Measurements from ENCODE around the gene SUGP2. TPM values are rescaled to one million over a fixed set of nuclear protein-coding genes. Genes with fewer than 3 reads are reported as not detected.

The SUGP2 gene
- total RNA-seq, 1 donor from 2014 or later: 75.6 TPM

DNA sequence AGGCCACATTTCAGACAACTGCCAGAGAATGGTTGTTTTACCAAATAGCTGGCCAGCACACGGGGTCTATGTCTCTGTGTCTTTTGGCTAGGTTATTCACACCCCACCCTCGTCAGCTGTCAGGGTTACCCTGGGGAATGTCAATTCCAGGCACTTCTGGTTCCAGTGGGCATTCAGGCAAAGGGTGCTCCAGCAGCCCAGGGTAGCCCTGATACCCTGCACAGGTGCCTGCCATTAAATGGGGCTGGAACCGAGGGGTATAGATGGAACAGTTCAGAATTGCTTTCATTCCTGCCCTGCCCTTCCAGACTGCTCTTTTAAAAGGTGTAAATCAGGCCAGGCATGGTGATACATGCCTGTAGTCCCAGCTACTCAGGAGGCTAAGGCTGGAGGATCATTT lies 49.1 kb downstream of the SUGP2 start:
- TF ChIP-seq CTCF (IDR thresholded peaks at IDR 0.05): no peak
- H3K36me3 ChIP-seq: no peaks in the 10 kb centered on the region
- no peak overlapping the region for H3K27ac ChIP-seq
- no peaks in the 10 kb centered on the region for H3K4me1 ChIP-seq
- DNase-seq (no peak), ATAC-seq (no peak)
- intact Hi-C loops (cut with DNase I): no loop called here
- H3K27me3 ChIP-seq: no peaks in the 10 kb centered on the region
- H3K4me3 ChIP-seq: no peak overlapping the region
- H3K9me3 ChIP-seq: no peaks in the 10 kb centered on the region

- no peaks in the 10 kb centered on the region for H3K27me3 ChIP-seq
- no peak overlapping the region for H3K4me3 ChIP-seq
- ATAC-seq (no peak), DNase-seq (no peak)
- no peaks in the 10 kb centered on the region for H3K9me3 ChIP-seq
- no peak for TF ChIP-seq CTCF (IDR thresholded peaks at IDR 0.05)
- H3K4me1 ChIP-seq: no peaks in the 10 kb centered on the region
- no peaks in the 10 kb centered on the region for H3K36me3 ChIP-seq
- intact Hi-C loops (cut with DNase I): no loop called here
- no peak overlapping the region for H3K27ac ChIP-seq
Observed at GRCh38 chr19:18982669-18983068, 50.6 kb downstream of the SUGP2 start.

- H3K36me3 ChIP-seq: no peaks in the 10 kb centered on the region
- ATAC-seq (no peak), DNase-seq (no peak)
- H3K27ac ChIP-seq: no peak overlapping the region
- TF ChIP-seq CTCF (IDR thresholded peaks at IDR 0.05): no peak
- no peaks in the 10 kb centered on the region for H3K4me1 ChIP-seq
- intact Hi-C loops (cut with DNase I): no loop called here
- H3K9me3 ChIP-seq: no peaks in the 10 kb centered on the region
- no peak overlapping the region for H3K4me3 ChIP-seq
- H3K27me3 ChIP-seq: no peaks in the 10 kb centered on the region
Observed at GRCh38 chr19:18980432-18981020, 52.8 kb downstream of the SUGP2 start.

DNA sequence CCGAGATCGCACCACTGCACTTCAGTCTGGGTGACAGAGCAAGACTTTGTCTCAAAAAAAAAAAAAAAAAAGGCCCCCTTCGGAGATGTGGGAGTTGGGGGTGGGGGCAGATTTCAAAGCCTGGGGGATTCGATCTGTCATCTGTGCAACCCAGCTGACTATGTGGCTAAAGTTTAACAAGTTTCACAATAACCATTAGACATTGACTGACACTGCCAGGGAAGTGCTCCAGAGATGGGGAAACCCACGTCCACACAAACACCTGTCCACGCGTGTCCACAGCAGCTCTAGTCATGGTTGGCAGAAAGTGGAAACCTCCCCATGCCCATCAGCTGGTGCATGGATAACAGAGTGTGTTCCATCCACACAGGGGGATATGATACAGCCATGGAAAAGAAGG lies 54.7 kb downstream of the SUGP2 start:
- no peaks in the 10 kb centered on the region for H3K36me3 ChIP-seq
- no peaks in the 10 kb centered on the region for H3K9me3 ChIP-seq
- no peak for ATAC-seq
- H3K27ac ChIP-seq: no peak overlapping the region
- no peaks in the 10 kb centered on the region for H3K4me1 ChIP-seq
- H3K27me3 ChIP-seq: no peaks in the 10 kb centered on the region
- no peak for DNase-seq
- no peak for TF ChIP-seq CTCF (IDR thresholded peaks at IDR 0.05)
- H3K4me3 ChIP-seq: no peak overlapping the region
- intact Hi-C loops (cut with DNase I): no loop called here

DNA sequence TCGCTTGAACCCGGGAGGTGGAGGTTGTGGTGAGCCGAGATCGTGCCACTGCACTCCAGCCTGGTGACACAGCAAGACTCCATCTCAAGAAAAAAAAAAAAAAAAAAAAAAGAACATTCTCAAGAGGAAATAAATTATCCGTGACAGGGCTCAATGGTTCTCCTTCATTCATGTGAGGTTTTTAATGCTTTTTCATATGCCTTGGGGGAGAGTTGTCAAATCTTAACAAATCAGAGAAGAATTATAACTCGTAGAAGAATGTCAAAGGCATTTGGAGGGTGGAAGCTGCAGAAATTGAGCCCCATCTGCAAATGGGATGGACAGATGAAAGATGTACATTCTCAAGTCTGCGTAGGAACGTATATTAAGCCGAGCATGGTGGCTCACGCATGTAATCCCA lies 57.4 kb downstream of the SUGP2 start:
- Histone ChIP-seq H3K4me1 (peaks cover 10% of the 10 kb centered on the region), H3K27ac (no peak overlapping the region), H3K27me3 (no peaks in the 10 kb centered on the region), H3K36me3 (no peaks in the 10 kb centered on the region), H3K9me3 (no peaks in the 10 kb centered on the region), H3K4me3 (no peak overlapping the region)
- DNase-seq: no peak
- TF ChIP-seq CTCF (IDR thresholded peaks at IDR 0.05): no peak
- ATAC-seq: no peak
- intact Hi-C loops (cut with DNase I): no loop called here

DNA sequence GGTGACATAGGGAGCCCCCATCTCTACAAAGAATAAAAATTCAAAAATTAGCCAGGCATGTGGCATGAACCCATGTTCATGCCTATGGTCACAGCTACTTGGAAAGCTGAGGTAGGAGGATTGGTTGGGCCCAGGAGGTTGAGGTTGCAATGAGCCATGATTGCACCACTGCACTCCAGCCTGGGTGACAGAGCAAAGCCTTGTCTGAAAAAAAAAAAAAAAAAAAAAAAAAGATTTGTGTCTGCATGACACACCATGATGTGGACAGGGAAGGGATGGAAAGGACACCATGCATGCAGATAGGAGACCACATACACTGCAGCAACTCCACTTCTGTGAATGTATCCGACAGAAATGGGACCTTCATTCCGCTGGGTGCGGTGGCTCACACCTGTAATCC lies 58.3 kb downstream of the SUGP2 start:
- intact Hi-C loops (cut with DNase I): no loop called here
- no peak for ATAC-seq
- no peak for TF ChIP-seq CTCF (IDR thresholded peaks at IDR 0.05)
- Histone ChIP-seq H3K27ac (no peak overlapping the region), H3K9me3 (no peaks in the 10 kb centered on the region), H3K4me1 (peaks cover 14% of the 10 kb centered on the region), H3K36me3 (no peaks in the 10 kb centered on the region), H3K4me3 (no peak overlapping the region), H3K27me3 (no peaks in the 10 kb centered on the region)
- DNase-seq: no peak
